Kidney (tissue), 14 donors: ENCODE results near the gene PALB2. TPM values are rescaled to one million over a fixed set of nuclear protein-coding genes. Genes with fewer than 3 reads are reported as not detected.
A peak's percentile ranks its signal among the peaks of the same experiment; 100 is the strongest.

Experiments
- DNase-seq, 5 donors: peaks; one replicate each; pipeline ENCODE4 v3.0.0-alpha.2; 2013 to 2020
- FAIRE-seq: peaks from 2 replicates; lab custom pipeline; 2012; peaks lifted over from hg19 to GRCh38; lab: Jason Lieb, UNC
- H3K27ac ChIP-seq, 2 donors: one replicate each; pipeline ENCODE4 v1.7.0; 2013; ENCODE audit warnings: low read depth in 2 of 2, low read length in 2 of 2, inconsistent platforms in 1 of 2
- H3K27me3 ChIP-seq: one replicate; pipeline ENCODE4 v1.7.1; 2013; ENCODE audit warnings: low read length, inconsistent platforms; ENCODE audit not compliant: control insufficient read depth, insufficient read depth
- H3K36me3 ChIP-seq, 3 donors: one replicate each; pipeline versions ENCODE4 v1.7.0 to v1.7.1; 2013; ENCODE audit warnings: low read length in 3 of 3, control low read depth in 1 of 3, inconsistent platforms in 1 of 3; ENCODE audit not compliant: insufficient read depth in 3 of 3, control insufficient read depth in 2 of 3
- H3K4me1 ChIP-seq, 3 donors: one replicate each; pipeline versions ENCODE4 v1.7.0 to v1.7.1; 2013; ENCODE audit warnings: low read length in 3 of 3, inconsistent platforms in 1 of 3, low read depth in 1 of 3; ENCODE audit not compliant: control insufficient read depth in 2 of 3, insufficient read depth in 2 of 3
- H3K4me3 ChIP-seq, 3 donors: one replicate each; pipeline versions ENCODE4 v1.7.0 to v1.8.1; 2013; ENCODE audit warnings: low read length in 3 of 3, control low read depth in 1 of 3, inconsistent platforms in 1 of 3
- H3K9ac ChIP-seq, 3 donors: one replicate each; pipeline versions ENCODE4 v1.7.0 to v1.7.1; 2013; ENCODE audit warnings: low read length in 3 of 3, control low read depth in 1 of 3, inconsistent platforms in 1 of 3
- H3K9me3 ChIP-seq, 3 donors: one replicate each; pipeline versions ENCODE4 v1.7.0 to v1.7.1; 2013; ENCODE audit warnings: low read length in 3 of 3, control low read depth in 1 of 3, inconsistent platforms in 1 of 3; ENCODE audit not compliant: control insufficient read depth in 2 of 3, insufficient read depth in 1 of 3
- CTCF ChIP-seq: IDR thresholded peaks from 3 replicates; pipeline ENCODE4 v1.5.1; 2012; ENCODE audit warnings: mild to moderate bottlenecking, moderate library complexity, borderline replicate concordance; ENCODE audit not compliant: insufficient read depth; ENCODE audit errors: extremely low read depth
- intact Hi-C: fragments of 100-400 bp; cut with DNase I; formaldehyde crosslinking; loops from one replicate; pipeline ENCODE4 v1.11.1; 2022
- polyA plus RNA-seq: library from polyadenylated mRNA; stranded (reverse); fragments of 350-450 nt; fragmentation: Illumina TruSeq; extraction: RNeasy Lipid Tissue Mini Kit (QIAGEN cat#74804); gene quantifications from one replicate; pipeline ENCODE4 v1.2.3, GENCODE V29; 2014; ENCODE audit warnings: low read depth, low replicate concordance; ENCODE audit not compliant: insufficient read depth
- total RNA-seq: library from RNA; stranded (reverse); fragmentation: NEBNext Ultra II Directional; extraction: Animal tissue kit (Norgen Biotek cat#: 25700); gene quantifications from one replicate; pipeline ENCODE4 v1.2.1, GENCODE V29; 2021
- donor health status: control.
- donor health status: control.
- donor health status: control.
- donor health status: control.
- donor health status: control.
- donor health status: DM: yes; HTN: yes; CAD: no.
- donor health status: Normal renal cell carcinoma (clear cell type).

The PALB2 gene
- total and polyA plus RNA-seq, 2 donors from 2014 or later, result 5.7 to 11.7 TPM

GRCh38 chr16:23642246-23642774 lies 1.2 kb upstream of the PALB2 start:
- Histone ChIP-seq H3K27ac (no peak overlapping the region), H3K27me3 (no peaks in the 10 kb centered on the region), H3K4me1 (peaks cover 0 to 15% (median 3%) of the 10 kb centered on the region in 3 donors), H3K9ac (peak overlapping the region in 2 of 3 donors; percentile 49 to 97), H3K4me3 (peak overlapping the region; percentile 66 to 99 (median 99)), H3K9me3 (no peaks in the 10 kb centered on the region), H3K36me3 (peaks cover 4 to 12% (median 7%) of the 10 kb centered on the region in 3 donors)
- DNase-seq (no peak), FAIRE-seq (no peak)
- TF ChIP-seq CTCF, result no peak
- intact Hi-C loops, result no loop called here

DNA sequence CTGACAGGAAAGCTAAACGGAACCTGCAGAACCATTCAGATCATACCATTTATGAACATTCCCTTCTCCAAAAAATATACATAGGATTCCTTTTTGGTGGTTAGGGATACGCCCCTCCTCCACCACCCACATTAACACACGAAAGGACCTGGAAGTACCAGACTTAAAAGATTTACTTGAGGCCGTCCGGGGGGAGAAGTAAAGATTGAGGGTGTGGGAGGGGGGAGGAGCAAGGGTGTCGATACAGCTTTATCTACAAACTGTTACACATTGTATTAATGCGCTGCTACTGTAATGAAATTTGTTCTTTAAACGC lies 537 bp downstream of the PALB2 start:
- peaks cover 0 to 15% (median 3%) of the 10 kb centered on the region in 3 donors for H3K4me1 ChIP-seq
- H3K4me3 ChIP-seq, result peak overlapping the region; percentile 66 to 99 (median 99)
- FAIRE-seq (no peak), DNase-seq (no peak)
- intact Hi-C loops, result no loop called here
- no peaks in the 10 kb centered on the region for H3K9me3 ChIP-seq
- TF ChIP-seq CTCF, result no peak
- H3K27me3 ChIP-seq, result no peaks in the 10 kb centered on the region
- H3K27ac ChIP-seq, result peak overlapping the region; percentile 47 to 76
- H3K36me3 ChIP-seq, result peaks cover 3 to 10% (median 6%) of the 10 kb centered on the region in 3 donors
- peak overlapping the region; percentile 82 to 97 (median 89) for H3K9ac ChIP-seq

DNA sequence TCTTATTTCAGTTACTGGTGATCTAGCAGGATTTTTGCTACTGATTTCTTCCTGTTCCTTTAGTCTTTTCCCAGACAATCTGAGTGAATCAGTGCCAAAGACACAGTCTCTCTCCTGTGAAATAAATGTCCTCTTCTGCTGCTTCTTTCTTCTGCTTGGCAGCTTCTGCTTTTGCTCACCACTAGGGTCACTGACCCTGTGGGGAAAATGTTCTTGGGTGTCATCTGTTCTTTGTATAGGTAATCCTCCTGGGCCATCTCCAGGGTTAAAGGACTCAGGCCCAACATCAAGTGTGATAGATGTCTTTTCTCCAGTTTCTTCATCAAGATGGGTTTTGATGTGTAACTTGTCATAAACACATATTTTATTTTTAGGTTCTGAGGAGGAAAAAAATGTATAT lies 5.2 kb downstream of the PALB2 start:
- no peak overlapping the region for H3K9ac ChIP-seq
- H3K27me3 ChIP-seq, result no peaks in the 10 kb centered on the region
- peaks cover 4 to 12% (median 4%) of the 10 kb centered on the region in 3 donors for H3K36me3 ChIP-seq
- intact Hi-C loops, result no loop called here
- TF ChIP-seq CTCF, result no peak
- H3K4me3 ChIP-seq, result no peak overlapping the region
- H3K9me3 ChIP-seq, result no peaks in the 10 kb centered on the region
- H3K4me1 ChIP-seq, result peaks cover 0 to 10% (median 0%) of the 10 kb centered on the region in 3 donors
- H3K27ac ChIP-seq, result no peak overlapping the region
- DNase-seq (no peak), FAIRE-seq (no peak)
